Measurements from ENCODE around the gene TMEM119.
A peak's percentile ranks its signal among the peaks of the same experiment; 100 is the strongest.
"Not testable (repeated sequence)": the region's sequence is repeated elsewhere in the genome, so short reads cannot be mapped to it uniquely, and the experiment has no call there.

The TMEM119 gene

GRCh38 chr12:108634341-108634751 is 36.5 kb upstream of the TMEM119 start:
- DNase-seq = no peak

DNA sequence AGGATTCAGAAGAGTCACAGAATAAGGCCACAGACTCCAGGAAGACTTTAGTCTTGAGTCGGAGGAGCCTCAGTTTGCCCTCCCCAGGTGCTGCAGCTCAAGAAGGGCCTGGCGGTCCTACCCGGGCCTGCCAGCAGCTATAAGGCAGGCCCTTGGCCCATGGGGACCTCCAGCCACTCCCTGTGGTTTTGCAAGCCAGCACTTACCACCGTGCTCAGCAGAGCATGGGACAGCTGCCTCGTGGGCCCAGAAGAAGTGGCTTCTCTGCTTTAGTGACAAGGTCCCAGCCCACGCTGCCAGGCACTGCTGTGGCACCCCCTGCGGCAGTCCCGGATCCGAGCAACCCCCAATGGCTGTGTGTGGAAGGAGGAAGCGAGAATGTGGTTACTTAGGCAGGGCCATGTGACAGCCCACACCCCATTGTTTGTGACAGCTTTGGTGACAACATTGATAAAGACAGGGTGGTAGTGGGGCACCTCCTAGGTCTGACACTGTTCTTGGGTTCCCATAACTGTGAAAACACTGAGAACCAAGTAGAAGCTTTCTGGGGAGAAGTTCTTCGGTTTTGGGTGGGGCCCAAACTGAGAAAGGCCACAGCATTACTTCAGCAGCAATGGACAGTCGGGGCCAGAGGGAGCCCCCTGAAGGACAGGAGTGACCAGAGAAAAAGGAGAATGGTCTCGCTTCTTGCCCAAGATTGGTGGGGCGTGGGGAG is 35.8 kb upstream of the TMEM119 start, which contains the start of gene SELPLG:
SELPLG (minus strand) TSS at position 361 of the 715 bp plus-strand sequence. CDS start 9,587 bp downstream, outside the sequence.
- peak; percentile 19 for DNase-seq

- no peak for DNase-seq
Observed at GRCh38 chr12:108633081-108633533, 35.2 kb upstream of the TMEM119 start.

GRCh38 chr12:108631261-108631660 is 33.4 kb upstream of the TMEM119 start:
- DNase-seq = not testable (repeated sequence)

- no peak for DNase-seq
Observed at GRCh38 chr12:108630481-108631207, 32.8 kb upstream of the TMEM119 start.

GRCh38 chr12:108629824-108630476 is 32.1 kb upstream of the TMEM119 start:
- no peak for DNase-seq

GRCh38 chr12:108629151-108629550 is 31.3 kb upstream of the TMEM119 start:
- DNase-seq = no peak

GRCh38 chr12:108627134-108627920 is 29.4 kb upstream of the TMEM119 start:
- DNase-seq = no peak

GRCh38 chr12:108625228-108625627 is 27.3 kb upstream of the TMEM119 start:
- no peak for DNase-seq

DNA sequence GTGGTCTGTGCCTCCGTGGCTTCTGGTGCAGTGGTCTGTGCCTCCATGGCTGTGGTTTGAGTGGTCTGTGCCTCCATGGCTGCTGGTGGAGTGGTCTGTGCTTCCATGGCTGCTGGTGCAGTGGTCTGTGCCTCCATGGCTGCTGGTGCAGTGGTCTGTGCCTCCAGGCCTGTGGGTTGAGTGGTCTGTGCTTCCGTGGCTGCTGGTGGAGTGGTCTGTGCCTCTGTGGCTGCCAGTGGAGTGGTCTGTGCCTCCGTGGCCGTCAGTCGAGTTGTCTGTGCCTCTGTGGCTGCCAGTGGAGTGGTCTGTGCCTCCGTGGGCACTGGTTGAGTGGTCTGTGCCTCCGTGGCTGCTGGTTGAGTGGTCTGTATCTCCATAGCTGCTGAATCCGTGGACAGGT is 25.7 kb upstream of the TMEM119 start:
- DNase-seq = no peak

GRCh38 chr12:108622921-108623514 is 25.1 kb upstream of the TMEM119 start:
- DNase-seq = no peak

DNA sequence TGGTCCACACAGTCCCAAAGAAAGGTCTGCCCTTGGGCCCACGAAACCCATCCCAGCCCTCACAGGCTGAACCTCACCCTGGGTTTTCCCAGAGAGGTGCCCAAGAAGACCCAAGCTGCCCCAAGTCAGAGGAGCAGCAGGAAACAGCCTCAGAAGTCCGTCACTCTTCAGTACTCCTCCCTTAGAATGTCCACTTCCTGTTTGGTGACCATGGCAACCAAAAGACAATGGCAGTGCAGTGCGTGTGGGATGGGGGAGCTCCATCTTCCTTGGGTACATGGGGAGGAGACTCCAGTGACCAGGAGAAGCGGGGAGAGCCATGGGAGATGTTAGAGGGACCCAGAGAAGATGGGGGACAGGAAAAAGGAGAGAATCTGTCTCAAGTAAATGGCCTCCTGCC is 24.5 kb upstream of the TMEM119 start:
- no peak for DNase-seq

GRCh38 chr12:108621161-108621560 is 23.3 kb upstream of the TMEM119 start:
- no peak for DNase-seq

DNA sequence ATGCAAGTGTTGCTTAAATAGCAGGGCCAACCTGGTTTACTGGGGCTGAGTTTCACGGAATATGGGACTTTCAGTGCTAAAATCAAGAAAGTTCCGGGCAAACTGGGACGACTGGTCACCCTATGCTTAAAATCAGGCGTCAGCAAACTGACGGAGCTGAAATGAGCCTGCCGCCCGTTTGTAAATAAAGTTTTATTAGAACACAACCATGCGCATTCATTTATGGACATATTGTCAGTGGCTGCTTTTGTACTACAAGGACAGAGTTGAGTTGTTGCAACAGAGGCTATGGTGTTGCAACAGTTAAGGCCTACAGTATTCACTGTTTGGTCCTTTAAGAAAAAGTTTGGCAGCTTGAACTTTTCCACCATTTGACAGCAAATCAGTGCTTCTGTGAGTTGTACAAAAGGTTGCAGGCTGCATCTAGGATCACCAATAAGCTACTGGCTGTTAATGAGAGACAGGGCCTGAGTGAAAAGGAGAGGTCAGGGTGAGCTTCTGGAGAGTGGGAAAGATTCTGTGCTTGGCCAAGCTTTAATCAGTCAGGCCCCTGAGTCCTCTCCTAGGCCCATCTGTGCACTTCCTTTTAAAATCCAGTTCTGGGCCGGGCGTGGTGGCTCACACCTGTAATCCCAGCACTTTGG is 22.5 kb upstream of the TMEM119 start:
- DNase-seq = no peak

GRCh38 chr12:108619369-108620160 is 21.7 kb upstream of the TMEM119 start:
- DNase-seq = no peak

- DNase-seq = not testable (repeated sequence)
Observed at GRCh38 chr12:108618953-108619274, 21.0 kb upstream of the TMEM119 start.

DNA sequence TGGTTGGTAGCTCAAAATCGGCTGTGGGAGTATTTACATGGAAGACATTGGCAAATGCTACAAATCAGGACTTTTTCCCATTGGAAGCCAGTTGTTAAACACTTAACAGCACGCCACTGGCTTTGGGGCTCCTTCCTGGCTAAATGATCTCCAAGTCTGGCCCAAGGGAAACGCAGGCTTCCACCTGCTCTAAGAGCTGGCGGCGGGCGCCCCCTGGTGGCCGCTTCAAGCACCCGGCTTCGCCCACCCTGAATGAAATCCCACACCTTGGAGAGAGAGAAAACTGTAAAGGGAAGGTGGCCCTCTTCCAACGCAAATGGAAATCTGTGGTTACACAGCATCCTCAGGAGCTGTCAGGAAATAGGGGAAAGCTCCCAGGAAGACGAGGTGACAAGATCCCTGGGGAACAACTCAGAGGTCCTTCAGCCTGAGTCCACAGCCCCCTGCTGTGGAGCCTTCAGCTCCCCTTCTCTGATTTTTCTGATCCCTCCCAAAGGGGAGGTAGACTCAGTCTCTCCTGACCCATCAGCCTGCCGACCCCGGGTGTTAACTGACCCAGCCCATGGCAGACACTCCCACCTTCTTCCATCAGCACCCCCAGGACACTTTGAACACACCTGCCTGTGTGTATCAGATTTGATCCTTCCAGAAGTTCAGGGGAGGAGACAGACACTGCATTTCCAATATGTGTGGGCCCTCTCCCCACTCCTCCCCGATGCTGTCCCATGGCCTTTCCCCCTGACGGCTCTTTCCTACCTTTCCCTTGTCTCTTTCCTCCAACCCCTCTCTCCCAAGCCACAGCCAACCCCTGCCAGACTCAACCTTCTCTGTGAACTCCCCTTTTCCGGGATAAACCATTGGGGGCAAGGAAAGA is 20.4 kb upstream of the TMEM119 start:
- peak; percentile 79 for DNase-seq

- DNase-seq = peak; percentile 39
Observed at GRCh38 chr12:108616941-108617858, 19.3 kb upstream of the TMEM119 start.

DNA sequence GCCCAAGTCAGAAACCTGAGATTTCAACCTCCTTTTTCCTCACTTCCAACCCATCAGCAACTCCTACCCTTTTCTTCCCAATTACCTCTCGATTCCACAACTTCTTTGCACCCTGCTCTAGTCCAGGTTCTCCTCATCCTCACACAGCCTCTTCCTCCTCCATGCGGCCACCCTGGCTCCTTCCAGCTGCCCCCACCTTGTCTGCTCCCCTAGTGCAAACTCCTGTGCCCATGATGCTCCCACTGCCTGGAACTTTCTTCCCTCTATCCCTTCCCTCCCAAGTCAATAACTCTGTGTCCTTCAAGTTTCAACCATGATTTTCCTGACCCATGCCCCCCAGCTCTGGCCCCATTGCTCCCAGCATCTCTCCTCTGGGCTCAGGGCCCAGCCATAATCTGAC is 18.5 kb upstream of the TMEM119 start:
- no peak for DNase-seq
